GM23248 (cell line): ENCODE results near the gene NF1.

Experiments
- EZH2 ChIP-seq: fragments of 200-600 bp; sonication (generic); IDR thresholded peaks from 2 replicates; pipeline ENCODE4 v1.6.1; 2018; ENCODE audit warnings: antibody characterized with exemption, mild to moderate bottlenecking; ENCODE audit not compliant: insufficient read depth, poor library complexity, severe bottlenecking
- EZH2phosphoT487 ChIP-seq: fragments of 200-600 bp; sonication (generic); IDR thresholded peaks from 2 replicates; pipeline ENCODE4 v1.6.1; 2018; ENCODE audit warnings: antibody characterized with exemption, moderate library complexity, mild to moderate bottlenecking, low read depth; ENCODE audit not compliant: insufficient read depth

DNA sequence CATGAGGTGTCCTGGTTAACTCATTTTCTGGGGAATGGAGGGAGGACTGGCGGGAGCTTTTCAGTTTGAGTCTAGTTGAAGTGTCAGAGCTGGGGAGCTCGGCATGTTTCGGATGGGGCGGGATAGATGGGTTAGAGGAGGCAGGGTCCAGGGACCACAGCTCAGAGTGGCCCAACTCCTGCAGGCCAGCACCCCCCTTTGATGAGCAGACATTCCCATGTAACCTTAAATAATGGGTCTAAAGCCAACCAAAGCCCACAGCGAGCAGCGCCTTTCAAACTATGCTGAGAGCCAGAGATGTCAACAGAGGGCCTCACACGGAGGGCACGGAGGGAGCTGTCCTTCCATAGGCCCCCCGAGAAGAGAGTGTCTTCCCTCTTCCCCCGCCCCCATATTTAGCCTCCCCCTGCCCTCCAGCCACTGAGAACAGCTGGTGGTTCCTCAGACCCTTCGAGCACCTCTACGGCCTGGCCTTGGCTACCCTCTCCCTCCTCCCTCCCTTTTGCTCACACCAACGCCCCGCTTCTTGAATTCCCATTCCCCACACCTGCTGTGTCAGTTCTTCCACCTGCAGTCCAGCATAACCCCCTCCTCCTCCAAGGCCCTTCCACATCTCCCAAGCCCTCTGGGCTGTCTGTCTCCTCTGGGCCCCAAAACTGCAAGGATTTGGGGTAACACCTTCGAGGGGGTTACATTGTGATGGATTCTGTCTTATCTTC lies 318.5 kb downstream of the NF1 start:
- no peak for TF ChIP-seq EZH2
- TF ChIP-seq EZH2phosphoT487: no peak
